ENCODE measurements around the gene VPS37C. TPM values are rescaled to one million over a fixed set of nuclear protein-coding genes. Genes with fewer than 3 reads are reported as not detected.
A peak's percentile ranks its signal among the peaks of the same experiment; 100 is the strongest.

The VPS37C gene
- total and polyA plus RNA-seq, 5 experiments from 2014 or later: 0.62 to 6.3 (median 1.3) TPM

GRCh38 chr11:61083601-61084147, 77.6 kb downstream of the VPS37C start:
- no peaks in the 10 kb centered on the region for H3K9me3 Mint-ChIP-seq
- POLR2A ChIA-PET: interaction anchor here (0.8 to 6.7 kb wide), 16 partner anchors 8 to 104 kb away, joined by 3 to 85 read pairs (median 6); partner anchors contain the start of gene CD5

GRCh38 chr11:61082931-61083531, 78.2 kb downstream of the VPS37C start:
- Mint-ChIP-seq H3K9me3 (no peaks in the 10 kb centered on the region), H3K4me3 (peak overlapping the region; percentile 70 to 91 (median 80)), H3K27ac (peak overlapping the region; percentile 90 to 99 (median 96)), H3K27me3 (no peaks in the 10 kb centered on the region), H3K36me3 (no peaks in the 10 kb centered on the region), H3K4me1 (peaks cover 38 to 59% (median 57%) of the 10 kb centered on the region in 4 donors)
- DNase-seq (peak in 2 of 10 donors; percentile 46 to 47), ATAC-seq (peak; percentile 19 to 40)
- POLR2A ChIA-PET: interaction anchor here (0.8 to 6.7 kb wide), 20 partner anchors 8 to 105 kb away, joined by 3 to 85 read pairs (median 10); partner anchors contain the start of gene CD5

More at GRCh38 chr11:61083601-61084147, 77.6 kb downstream of the VPS37C start:
- no peaks in the 10 kb centered on the region for H3K27me3 Mint-ChIP-seq
- peak; percentile 53 to 69 for ATAC-seq
- H3K36me3 Mint-ChIP-seq: no peaks in the 10 kb centered on the region
- H3K4me3 Mint-ChIP-seq: peak overlapping the region; percentile 70 to 91 (median 80)
- H3K4me1 Mint-ChIP-seq: peaks cover 34 to 53% (median 51%) of the 10 kb centered on the region in 4 donors
- peak in 6 of 10 donors; percentile 50 to 82 (median 66) for DNase-seq
- peak overlapping the region; percentile 90 to 99 (median 96) for H3K27ac Mint-ChIP-seq

- H3K4me3 Mint-ChIP-seq: peak overlapping the region; percentile 31 to 91 (median 80)
- no peaks in the 10 kb centered on the region for H3K27me3 Mint-ChIP-seq
- peak overlapping the region; percentile 90 to 99 (median 96) for H3K27ac Mint-ChIP-seq
- no peaks in the 10 kb centered on the region for H3K9me3 Mint-ChIP-seq
- no peaks in the 10 kb centered on the region for H3K36me3 Mint-ChIP-seq
- no peak for DNase-seq
- POLR2A ChIA-PET: interaction anchor here (0.6 to 6.7 kb wide), 20 partner anchors 9 to 102 kb away, joined by 3 to 85 read pairs (median 14); partner anchors contain the start of gene CD5
- H3K4me1 Mint-ChIP-seq: peaks cover 40 to 67% (median 65%) of the 10 kb centered on the region in 4 donors
- peak in 1 of 2 donors; percentile 5 for ATAC-seq
These were observed 79.0 kb downstream of the VPS37C start for GRCh38 chr11:61082062-61082870.

- H3K4me3 Mint-ChIP-seq: peak overlapping the region; percentile 72 to 91 (median 84)
- POLR2A ChIA-PET: interaction anchor here (0.6 to 6.7 kb wide), 31 partner anchors 10 to 225 kb away, joined by 3 to 85 read pairs (median 7); partner anchors contain the start of gene CD5
- no peak for DNase-seq
These were observed 80.1 kb downstream of the VPS37C start for GRCh38 chr11:61080986-61081590.

GRCh38 chr11:61080526-61080925, 80.7 kb downstream of the VPS37C start:
- H3K27me3 Mint-ChIP-seq: no peaks in the 10 kb centered on the region
- POLR2A ChIA-PET: interaction anchor here (0.6 to 6.7 kb wide), 30 partner anchors 9 to 224 kb away, joined by 3 to 85 read pairs (median 7); partner anchors contain the start of gene CD5
- peak; percentile 41 to 46 for ATAC-seq

More at GRCh38 chr11:61080986-61081590, 80.1 kb downstream of the VPS37C start:
- H3K27me3 Mint-ChIP-seq: no peaks in the 10 kb centered on the region
- no peaks in the 10 kb centered on the region for H3K9me3 Mint-ChIP-seq
- H3K36me3 Mint-ChIP-seq: no peaks in the 10 kb centered on the region
- peaks cover 44 to 79% (median 75%) of the 10 kb centered on the region in 4 donors for H3K4me1 Mint-ChIP-seq
- H3K27ac Mint-ChIP-seq: peak overlapping the region; percentile 90 to 99 (median 96)
- ATAC-seq: no peak

More at GRCh38 chr11:61080526-61080925, 80.7 kb downstream of the VPS37C start:
- Mint-ChIP-seq H3K4me3 (peak overlapping the region; percentile 72 to 91 (median 83)), H3K36me3 (no peaks in the 10 kb centered on the region), H3K4me1 (peaks cover 47 to 84% (median 80%) of the 10 kb centered on the region in 4 donors), H3K27ac (peak overlapping the region; percentile 90 to 99 (median 96)), H3K9me3 (no peaks in the 10 kb centered on the region)
- peak in 7 of 10 donors; percentile 40 to 81 (median 63) for DNase-seq

Other genes starting within 250 kb of the VPS37C start
- 10 to 100 TPM; 52.4 to 60.5 TPM for gene TMEM109, start 247.3 kb downstream of the VPS37C start, total RNA-seq
- 100 to 1,000 TPM; 216 to 295 (median 272) TPM for gene TMEM109, start 247.3 kb downstream of the VPS37C start, polyA plus RNA-seq
- gene TMEM132A, start 237.0 kb downstream of the VPS37C start, total RNA-seq: under 1 TPM in 1 of 2 experiments, not detected in 1; 0.88 TPM
- not detected for gene TMEM132A, start 237.0 kb downstream of the VPS37C start, polyA plus RNA-seq
- gene SLC15A3, start 209.2 kb downstream of the VPS37C start, total RNA-seq: 10 to 100 TPM; 13.6 to 14.9 TPM
- gene SLC15A3, start 209.2 kb downstream of the VPS37C start, polyA plus RNA-seq: 1 to 10 TPM in 2 of 3 donors, under 1 TPM in 1; 0.90 to 3.4 (median 1.0) TPM
- gene CD6, start 189.7 kb downstream of the VPS37C start, total RNA-seq: 100 to 1,000 TPM; 384 to 405 TPM
- gene CD6, start 189.7 kb downstream of the VPS37C start, polyA plus RNA-seq: 100 to 1,000 TPM; 150 to 199 (median 153) TPM
- gene CD5, start 58.9 kb downstream of the VPS37C start, total RNA-seq: 100 to 1,000 TPM; 165 to 174 TPM
- 100 to 1,000 TPM; 136 to 227 (median 192) TPM for gene CD5, start 58.9 kb downstream of the VPS37C start, polyA plus RNA-seq
- gene PGA3, start 42.1 kb upstream of the VPS37C start, total RNA-seq: not detected
- gene PGA3, start 42.1 kb upstream of the VPS37C start, polyA plus RNA-seq: not detected
- gene PGA4, start 60.9 kb upstream of the VPS37C start, total RNA-seq: not detected
- gene PGA4, start 60.9 kb upstream of the VPS37C start, polyA plus RNA-seq: not detected
- gene PGA5, start 79.7 kb upstream of the VPS37C start, total RNA-seq: not detected
- not detected for gene PGA5, start 79.7 kb upstream of the VPS37C start, polyA plus RNA-seq
- gene VWCE, start 133.9 kb upstream of the VPS37C start, total RNA-seq: under 1 TPM; 0.94 to 0.99 TPM
- gene VWCE, start 133.9 kb upstream of the VPS37C start, polyA plus RNA-seq: not detected
- 100 to 1,000 TPM; 181 to 184 TPM for gene DDB1, start 171.7 kb upstream of the VPS37C start, total RNA-seq
- gene DDB1, start 171.7 kb upstream of the VPS37C start, polyA plus RNA-seq: 100 to 1,000 TPM; 105 to 125 (median 124) TPM
- 10 to 100 TPM; 34.3 to 36.1 TPM for gene TKFC, start 171.8 kb upstream of the VPS37C start, total RNA-seq
- gene TKFC, start 171.8 kb upstream of the VPS37C start, polyA plus RNA-seq: 10 to 100 TPM; 18.3 to 25.3 (median 18.4) TPM
- gene CYB561A3, start 200.5 kb upstream of the VPS37C start, total RNA-seq: 10 to 100 TPM; 42.9 to 52.3 TPM
- gene CYB561A3, start 200.5 kb upstream of the VPS37C start, polyA plus RNA-seq: 10 to 100 TPM; 54.5 to 69.3 (median 58.4) TPM
- 10 to 100 TPM; 71.6 to 77.5 TPM for gene TMEM138, start 200.9 kb upstream of the VPS37C start, total RNA-seq
- 10 to 100 TPM; 44.8 to 49.7 (median 47.0) TPM for gene TMEM138, start 200.9 kb upstream of the VPS37C start, polyA plus RNA-seq
- gene TMEM216, start 231.2 kb upstream of the VPS37C start, total RNA-seq: 10 to 100 TPM; 17.4 to 20.3 TPM
- gene TMEM216, start 231.2 kb upstream of the VPS37C start, polyA plus RNA-seq: 10 to 100 TPM; 35.4 to 43.0 (median 42.6) TPM

Data from naive thymus-derived CD8-positive, alpha-beta T cell (primary cell).